GM18499 (cell line): ENCODE results near the gene HEMK1.

Experiments
- ATAC-seq: cut with Tn5 transposase; IDR thresholded peaks from one replicate; pipeline ENCODE4 v1.9.1; 2021; ENCODE audit warnings: moderate number of reproducible peaks; ENCODE audit not compliant: insufficient read depth, unreplicated experiment

Gene HEMK1

DNA sequence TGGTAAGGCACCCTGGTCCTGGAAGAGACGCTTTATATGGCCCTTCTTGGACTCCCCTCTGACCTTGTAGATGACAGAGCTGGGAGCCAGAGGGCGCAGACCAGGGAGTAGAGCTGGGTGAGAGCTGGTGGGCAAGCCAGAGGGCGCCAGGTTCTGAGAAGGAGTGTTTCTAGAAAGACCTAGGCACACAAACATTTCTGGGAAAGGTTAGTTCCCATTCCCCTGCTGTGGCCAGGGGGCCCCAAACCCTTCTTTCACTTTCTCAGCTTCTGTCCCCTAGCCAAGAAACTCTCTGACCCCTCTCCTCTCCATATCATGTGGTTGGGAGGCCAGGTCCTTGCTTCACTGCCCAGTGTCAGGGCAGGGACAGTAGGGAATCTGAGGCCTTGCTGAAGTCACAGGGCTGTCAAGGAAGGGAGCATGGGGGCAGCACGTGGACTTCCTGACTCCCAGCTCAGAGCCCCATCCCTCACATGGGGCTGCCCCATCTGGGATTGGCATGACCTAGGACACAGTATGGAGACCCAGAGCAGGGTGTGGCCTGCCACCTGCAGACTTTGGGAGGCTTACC lies 3.6 kb downstream of the HEMK1 start:
- no peak for ATAC-seq

DNA sequence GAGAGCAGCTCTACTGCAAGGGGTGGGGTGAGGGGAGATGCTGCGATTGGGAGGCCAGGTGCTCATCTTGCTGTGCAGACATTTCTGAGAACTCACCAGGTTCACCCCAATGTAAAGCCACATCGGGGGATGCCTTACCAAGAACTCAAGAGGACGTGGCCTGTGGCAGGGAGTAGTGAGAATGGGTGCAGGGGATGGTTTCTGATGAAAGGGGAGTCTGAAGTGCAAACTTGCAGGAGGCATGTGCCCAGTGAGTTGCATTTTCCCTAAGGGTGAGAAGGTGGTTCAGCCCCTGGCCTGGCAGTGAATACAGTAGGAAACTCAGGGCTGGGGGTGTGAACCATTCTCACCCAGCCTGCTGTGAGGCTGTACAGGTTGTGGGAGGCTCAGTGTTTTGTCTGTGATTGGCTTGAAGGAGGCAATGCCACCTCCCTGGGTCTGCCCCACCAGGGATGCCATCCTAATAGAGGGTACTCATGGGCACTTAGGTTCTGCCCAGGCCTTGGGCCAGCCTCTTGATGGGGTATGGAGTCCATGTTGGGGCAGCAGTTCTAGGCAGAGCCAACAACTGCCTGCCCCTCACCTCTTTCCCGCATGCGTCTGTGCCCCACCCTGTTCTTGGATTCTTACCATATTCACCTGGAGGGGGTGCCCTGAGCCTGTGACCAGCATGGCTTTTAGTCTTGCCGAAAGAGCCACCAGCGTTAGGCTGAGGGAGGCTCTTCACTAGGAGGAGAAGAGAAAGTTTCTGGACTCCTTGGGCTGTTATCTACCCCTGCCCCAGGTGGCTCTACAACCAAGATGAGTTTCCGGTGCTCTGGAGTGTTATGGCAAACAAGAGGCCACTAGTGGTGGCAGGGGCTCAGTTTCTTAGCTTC lies 4.5 kb downstream of the HEMK1 start:
- ATAC-seq = no peak

DNA sequence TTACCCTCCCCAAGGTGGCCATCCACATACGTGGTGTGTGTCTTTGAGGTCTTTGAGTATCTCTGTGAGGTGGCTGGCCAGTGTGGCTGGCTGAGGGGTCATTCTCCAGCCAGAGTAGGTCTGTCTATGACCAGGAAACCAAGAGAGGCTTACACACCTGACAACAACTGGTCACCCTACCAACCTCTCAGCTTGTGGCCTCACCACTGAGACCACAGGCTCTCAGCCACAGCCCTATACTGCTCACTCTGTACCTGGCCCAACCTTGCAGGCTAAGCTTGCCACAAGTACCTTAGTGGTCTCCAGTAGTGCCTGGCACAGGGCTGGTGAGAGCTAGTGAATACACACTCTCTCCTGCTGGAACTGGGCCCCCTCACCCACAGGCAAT lies 5.1 kb downstream of the HEMK1 start:
- ATAC-seq = no peak

DNA sequence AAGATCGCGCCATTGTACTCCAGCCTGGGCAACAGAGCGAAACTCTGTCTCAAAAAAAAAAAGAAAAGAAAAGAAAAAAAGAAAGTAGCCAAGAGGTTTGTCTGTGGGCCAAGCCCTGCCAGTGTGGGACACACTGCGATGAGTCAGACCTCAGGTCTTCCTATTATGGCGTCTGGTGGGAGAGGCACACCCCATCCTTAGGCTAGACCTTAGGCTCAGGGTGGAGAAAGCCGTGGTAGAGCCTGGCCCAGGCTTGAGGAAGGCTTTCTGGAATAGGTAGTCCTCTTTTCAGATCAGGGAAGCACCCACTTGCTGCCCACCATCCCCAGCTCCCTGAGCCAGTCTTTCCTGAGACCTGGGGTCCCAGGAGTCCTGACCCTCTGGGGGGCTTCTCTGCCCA lies 6.0 kb downstream of the HEMK1 start:
- ATAC-seq = no peak

DNA sequence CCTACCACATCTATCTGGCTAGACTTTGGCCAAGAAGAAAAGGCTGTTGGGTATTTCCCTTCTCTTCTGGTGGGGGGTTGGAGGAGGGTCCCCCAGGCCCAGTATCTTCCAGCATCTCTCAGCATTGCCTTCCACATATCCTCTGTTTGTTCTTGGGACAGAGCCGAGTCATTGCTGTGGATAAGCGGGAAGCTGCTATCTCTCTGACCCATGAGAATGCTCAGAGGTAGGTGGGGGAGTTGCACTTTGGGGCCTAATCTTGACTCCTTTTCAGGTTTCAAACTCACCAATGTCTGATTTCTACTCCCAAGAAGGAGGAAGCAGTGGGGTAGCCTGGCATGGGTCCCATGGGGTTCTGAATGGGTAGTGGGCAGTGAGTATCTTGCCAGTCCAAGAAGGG lies 8.0 kb downstream of the HEMK1 start:
- no peak for ATAC-seq

DNA sequence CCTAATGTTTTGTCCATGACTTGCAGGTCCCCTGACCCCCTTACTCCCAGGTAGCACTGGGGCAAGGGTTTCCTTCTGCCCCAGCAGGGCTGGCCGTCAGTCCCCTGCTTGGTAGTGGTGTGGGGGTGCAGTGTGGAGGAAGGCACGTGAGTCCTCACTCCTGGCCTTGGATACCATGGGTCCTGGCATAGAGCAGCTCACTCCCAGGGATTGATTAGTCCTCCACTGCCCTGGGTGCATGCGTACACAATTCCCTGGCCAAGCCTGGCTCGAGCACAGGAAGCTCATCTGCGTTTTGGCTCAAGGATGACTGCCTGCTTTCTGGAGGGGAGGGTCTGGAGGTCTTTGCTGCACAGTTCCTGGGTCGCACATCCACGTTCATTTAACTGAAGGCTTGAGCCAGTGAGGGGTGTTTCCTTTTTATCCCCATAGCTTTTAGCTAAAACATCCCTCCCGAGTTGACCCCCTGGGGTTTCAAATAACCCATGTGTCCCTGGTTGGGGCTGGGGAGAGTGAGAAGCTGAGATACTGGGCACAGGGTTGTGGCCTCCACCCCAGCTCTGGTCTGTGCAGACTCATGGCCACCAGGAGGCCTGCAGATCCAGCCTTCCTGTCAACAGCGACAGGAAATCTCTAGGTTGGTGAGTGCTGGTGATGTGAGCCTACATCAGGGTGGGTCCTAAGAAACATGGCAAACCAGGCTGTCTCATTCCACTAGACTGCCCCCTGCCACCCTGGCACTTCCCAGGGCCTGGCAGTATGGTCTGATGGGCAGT lies 11.5 kb downstream of the HEMK1 start:
- ATAC-seq = no peak

DNA sequence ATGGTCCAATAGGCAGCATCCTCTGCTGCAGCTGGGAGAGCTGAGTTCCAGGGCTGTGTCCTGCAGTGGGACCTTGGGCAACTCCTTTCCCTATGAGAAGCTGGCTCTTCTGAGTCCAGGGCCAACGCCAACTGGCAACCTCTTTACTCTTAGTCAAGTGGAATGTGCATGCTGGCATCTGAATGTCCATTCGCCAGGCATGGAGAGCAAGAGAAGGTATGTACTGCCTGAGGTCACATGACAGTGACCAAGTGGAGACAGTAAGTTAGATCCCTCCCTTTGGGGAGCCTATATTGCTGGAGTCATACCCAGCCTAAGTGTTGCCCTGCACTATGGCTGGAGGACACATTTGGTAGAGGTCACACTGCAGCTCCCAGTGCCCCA lies 12.1 kb downstream of the HEMK1 start:
- ATAC-seq = no peak

DNA sequence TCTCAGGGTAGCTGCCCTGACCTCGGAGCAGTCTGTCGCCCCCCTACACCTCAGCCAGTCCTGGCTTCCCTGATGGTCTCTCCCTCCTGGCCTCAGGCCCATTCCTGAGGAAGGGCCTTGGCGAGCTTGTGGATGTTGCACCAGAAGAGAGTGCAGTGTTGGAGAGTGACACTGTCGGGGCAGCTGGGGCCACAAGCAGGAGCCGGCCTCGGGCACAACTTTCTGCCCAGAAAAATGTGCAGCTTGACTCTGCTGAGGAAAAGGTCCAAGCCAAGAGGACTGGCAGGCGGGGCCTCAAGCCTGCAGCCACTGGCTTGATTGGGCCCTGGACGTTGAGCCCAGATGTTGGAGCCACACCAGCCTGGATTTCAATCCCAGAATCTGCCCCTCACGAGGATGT lies 12.8 kb downstream of the HEMK1 start:
- ATAC-seq = no peak

DNA sequence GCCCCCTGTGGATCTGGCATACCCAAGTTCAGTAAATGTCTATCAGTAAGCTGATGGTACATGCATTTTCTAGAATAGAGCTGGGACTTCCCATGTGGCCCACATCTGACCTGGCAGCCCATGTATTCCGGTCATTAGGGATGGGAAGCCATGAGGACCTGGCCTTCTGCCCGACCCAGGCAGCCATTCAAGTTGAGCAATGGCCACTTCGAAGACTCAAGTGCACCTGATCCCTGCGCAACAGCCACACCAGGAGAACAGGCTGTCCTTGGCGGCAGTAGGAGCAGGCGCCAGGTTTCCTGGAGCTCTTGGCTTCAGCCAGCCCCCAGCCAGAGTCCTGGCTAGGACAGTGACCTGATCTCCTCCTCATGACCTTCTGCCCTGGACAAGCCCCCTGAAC lies 14.6 kb downstream of the HEMK1 start:
- no peak for ATAC-seq

DNA sequence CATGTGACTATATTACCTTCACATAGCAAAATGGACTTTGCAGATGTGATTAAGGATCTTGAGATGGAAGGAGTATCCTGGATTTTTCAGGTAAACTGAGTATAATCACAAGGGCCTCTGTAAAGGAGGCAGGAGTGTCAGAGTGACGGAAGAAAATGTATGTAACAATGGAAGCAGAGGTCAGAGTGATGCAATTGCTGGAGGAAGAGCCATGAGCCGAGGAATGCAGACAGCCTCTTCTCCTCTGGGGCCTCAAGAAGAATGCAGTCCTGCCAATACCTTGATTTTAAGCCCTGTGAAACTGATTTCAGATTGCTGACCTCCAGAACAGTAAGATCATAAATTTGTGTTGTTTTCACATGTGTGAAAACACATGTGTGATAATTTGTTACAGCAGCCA lies 15.1 kb downstream of the HEMK1 start:
- no peak for ATAC-seq

DNA sequence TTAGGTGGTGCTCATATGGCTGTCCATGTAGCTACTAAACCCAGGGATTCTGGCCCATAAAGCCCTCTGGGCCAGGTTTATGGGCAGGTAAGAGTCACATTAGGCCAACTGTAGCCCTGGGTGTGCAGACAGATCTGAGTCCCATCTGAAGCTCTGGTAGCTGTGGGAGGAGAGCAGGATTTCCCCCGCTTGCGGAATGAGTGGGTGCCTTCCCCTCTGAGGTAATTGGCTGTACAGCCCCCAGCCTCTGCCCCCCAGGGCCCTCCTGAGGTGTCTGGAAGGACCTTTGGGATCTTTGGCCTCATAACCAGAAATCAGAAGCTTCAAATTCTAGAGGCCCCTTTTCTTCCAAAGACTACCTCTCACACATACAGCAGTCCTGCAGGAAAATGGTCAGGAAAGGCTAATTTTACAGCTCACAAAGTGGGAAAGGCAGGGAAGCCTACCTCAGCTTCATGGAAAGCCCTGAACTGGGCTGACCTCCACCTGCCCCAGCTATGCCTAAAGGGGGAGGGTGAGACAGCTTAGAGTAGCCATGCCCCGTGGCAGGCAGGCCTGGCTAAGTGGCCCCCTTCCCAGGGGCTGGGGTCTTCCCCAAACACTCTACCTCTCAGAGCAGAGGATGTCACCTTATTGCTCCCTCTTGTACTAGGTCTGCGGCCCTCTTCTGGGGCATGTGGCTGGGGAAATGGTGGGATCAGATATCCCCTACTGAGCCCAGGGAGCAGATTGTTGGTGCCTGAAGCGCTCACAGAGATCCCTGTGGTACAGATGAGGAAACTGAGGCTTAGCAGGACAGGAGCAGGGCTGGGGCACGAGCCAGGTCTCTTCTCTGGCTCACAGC lies 16.8 kb downstream of the HEMK1 start:
- no peak for ATAC-seq

DNA sequence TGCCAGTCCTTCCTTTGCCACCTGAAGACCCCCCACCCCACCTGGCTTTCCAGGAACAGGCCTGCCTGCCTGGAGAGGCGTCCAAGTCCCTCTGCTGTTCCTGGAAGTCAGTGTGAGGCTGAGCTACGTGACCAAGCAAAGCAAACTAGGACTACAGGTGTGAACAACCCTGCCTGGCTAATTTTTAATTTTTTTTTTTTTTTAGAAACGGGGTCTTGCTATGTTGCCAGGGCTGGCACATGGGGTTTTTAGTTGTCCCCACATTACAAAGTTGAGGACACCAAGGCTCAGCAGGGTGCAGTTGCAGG lies 17.4 kb downstream of the HEMK1 start:
- ATAC-seq = no peak

DNA sequence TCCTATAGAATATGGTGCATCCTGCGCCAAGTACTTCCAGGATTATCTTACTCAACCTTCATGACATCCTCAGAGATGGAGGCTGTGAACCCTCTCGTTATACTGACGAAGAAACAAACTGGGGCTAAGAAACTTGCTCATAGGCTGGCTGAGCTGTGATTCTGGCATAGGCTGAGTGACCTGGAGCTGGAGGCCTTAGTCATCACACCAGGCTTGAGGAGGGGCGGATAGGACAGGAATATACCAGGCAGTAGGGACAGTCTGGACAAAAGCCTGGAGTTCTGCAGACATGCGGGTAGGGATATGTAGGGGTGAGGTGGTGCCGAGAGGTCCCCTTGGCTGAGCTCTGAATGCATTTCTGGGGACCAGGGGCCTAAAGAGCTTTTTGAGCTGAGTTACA lies 18.1 kb downstream of the HEMK1 start:
- ATAC-seq = no peak

DNA sequence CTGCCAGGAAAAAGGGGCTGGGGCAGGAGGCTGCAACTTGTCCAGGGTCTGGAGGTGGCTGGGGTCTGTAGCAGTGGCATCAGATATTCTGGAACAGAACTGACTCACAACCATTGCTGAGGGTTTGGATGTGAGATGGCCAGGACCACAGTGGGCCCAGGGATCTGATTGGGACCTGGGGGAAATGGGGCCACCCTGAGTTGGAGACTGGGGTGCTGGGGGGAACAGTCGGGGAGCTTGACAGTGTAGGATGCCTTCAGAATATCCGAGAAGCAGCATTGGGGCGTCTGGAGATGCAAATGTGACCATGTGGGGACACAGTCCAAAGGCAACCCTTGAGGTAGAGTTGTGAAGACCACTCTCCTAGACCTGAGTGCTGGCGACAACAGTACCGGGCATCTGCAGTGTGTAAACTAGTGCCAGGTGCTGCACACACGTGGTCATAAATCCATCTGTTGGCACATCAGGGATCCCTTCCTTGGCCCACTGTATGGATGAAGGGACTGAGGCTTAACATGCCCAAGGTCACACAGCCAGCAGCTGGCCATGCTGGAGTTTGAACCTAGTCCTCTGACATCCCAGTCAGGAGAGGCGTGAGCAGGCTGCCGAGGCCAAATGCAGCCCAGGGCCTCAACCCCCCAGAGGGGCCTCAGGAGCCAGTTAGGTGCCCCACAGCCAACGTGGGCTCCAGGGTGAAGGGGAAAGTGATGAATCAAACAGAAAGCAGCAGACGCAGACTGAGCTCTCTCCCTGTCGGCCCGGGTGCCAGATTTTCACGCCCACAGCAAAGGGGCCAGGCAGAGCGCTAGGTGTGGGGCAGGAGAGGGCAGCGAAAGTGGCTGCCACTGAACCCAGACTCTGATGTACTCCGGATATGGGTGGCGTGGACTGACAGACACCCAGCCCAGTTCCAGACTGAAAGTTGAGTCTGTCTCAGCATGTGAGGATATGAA lies 18.8 kb downstream of the HEMK1 start:
- ATAC-seq = no peak

DNA sequence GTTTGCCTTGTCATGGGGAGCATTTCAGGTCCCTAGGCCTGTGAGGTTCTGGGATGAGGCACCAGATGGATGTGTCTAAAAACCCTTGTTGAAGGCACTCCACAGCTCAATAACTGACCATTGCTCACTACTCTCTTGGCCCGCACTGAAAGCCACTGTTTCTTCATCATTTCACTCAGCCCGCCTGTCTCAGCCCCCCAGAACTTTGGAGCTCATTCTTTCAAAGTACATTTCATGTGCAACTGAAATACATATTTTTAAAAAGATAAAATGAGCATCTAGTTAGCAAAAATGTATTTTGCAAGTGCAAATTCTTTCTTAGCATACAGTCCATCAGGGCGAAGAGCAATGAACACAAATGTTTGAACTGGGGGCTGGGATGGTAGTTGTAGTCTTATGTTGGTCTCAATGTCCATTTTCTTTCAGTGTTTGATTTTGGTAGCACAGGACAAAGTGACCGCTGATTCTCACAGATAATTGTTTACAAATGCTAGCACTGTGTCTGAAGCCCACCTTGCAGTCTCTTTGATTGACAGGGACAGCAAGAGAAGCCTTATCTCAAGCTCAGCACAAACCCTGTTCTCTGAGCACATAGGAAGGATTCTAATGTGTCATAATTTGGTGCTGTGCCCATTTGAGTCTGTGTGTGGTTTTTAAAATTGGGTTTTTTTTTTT lies 19.6 kb downstream of the HEMK1 start:
- ATAC-seq = no peak

DNA sequence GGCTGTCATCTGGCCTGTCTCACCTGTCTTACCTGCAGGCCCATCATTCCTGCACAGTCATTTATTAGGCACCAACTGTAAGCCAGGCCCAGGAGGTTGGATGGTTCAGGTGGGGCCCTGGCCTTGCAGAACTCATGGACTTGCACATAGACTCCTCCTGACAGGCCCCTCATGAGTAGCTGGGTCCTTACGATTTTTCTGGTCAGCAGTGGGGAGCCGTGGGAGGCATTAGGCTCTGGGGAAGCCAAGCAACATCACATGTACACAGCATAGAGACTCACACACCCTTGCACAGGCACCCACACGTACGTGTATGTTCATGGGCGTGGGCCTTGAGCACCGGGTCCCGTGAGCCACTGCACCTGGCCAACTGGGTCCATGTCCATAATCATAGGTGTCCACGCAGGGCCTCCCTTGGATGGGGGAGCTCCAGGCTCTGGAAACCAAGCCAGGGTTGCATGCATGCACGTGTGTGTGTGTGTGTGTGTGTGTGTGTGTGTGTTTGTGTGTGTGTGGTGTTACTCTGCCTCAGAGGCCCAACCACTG lies 21.9 kb downstream of the HEMK1 start:
- ATAC-seq = no peak

DNA sequence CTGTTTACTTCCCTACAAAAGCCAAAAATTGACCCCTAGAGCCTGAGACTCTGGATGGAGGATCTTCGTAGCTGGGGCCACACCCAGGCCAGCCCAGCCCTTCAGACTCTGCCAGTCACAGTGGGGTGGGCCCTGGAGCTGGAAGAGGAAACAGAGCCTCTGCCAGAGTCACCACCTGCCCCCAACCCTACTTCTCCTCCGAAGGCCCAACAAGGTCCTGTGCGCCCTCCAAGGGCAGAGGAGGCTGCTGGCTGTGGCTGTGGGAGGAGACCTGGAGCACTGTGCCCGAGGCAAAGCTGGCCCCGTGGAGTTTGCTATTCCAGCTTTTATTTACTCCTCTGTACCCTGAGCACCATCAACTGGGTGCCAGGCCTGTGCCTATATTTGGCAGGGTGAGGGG lies 23.2 kb downstream of the HEMK1 start:
- no peak for ATAC-seq

DNA sequence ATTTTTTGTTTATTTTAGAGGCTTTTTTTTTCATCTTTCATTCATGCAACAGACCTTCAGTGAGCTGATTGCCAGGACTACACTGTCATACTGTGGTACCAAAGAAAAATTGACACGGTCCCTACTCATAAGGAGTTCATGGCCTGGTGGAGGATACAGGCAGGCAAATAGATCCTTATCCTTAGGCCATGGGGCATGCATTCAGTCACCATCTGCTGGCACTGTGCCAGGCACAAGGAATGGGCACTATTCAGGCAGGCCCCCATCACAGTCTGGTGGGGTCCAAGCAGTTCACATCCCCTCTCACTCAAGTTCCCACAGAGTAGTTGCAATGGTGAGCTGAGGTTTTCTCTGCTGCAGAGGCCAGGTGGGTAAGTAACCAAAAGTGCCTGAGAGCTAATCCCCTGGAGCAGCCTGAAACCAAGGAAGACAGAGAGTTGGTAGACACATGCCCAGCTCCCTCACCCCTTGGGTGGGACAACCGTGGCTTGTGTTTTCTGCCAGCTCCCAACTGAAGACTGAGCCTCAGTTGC lies 25.0 kb downstream of the HEMK1 start:
- no peak for ATAC-seq
